ENCODE results near the gene KIF7.

KIF7 gene

DNA sequence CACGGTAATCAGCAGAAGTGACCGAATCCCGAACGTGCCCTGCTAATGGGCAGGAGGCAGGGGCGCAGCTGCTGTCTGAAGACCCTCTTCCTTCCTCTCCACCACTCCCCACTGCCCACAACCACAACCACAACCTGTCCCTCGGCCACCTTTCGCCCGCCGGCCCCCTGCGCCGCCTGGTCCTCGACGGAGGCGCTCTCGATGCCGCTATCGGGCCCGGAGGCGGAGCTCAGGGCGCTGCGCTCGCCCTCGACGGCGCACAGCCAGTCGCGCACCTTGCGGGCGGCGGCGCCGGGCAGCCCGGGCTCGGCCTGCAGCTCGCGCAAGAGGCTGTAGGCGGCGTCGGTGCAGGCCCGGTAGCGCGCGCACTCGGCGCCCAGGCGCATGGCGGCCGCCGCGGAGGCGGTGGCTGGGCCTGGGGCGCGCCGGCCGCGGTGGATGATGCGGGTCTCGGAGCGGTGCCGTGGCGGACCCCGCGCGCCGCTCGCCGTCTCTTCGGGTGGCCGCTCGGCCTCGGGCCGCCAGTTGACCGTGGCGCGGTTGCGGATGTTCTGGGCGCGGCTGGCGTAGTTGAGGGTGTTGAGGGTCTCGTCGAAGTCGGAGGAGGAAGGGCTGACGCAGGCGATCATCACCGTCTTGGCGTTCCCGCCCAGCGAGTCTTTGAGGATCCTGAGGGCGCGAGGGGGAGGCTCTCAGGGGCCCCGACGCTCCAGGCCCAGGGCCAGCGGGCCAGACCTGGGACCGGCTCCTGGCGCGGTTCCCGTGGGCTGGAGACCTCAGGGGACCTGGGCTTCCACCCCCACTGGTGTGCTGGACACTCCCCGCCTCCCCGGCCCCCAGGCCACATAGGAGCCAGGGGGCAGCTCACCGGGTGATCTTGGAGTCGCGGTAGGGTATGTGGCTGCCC lies 6.9 kb downstream of the KIF7 start:
- no peak for DNase-seq

DNA sequence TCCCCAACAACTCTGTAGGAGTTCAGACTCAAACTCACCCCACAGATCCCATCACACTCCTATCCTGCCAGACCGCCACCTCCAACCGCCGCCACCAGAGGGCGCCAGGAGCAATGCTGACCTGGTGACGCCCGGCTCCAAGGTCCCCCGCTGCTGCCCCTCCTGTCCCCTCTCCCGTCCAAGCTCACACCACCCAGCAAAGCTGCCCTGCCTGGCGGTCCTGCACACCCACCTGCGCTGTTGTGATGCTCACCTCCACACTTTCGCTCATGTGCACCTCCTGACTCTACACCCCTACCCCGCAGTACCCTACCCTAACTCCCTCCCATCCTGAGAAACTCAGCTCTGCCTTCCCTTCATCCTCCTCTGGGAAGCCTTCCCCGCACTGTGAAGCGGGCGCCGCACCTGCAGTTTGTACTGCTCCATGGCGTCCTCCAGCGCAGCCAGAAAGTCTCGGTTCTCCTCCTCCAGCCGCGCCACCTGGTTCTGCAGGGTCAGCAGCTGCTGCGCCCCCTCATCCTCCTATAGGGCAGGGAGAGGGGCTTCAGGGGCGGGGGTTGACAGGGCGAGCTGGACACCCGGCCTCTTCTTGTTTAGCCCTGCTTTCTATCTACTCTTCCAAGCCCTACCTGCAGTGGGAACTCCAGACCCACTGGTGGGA lies 7.9 kb downstream of the KIF7 start:
- DNase-seq, result peak; percentile 6

DNA sequence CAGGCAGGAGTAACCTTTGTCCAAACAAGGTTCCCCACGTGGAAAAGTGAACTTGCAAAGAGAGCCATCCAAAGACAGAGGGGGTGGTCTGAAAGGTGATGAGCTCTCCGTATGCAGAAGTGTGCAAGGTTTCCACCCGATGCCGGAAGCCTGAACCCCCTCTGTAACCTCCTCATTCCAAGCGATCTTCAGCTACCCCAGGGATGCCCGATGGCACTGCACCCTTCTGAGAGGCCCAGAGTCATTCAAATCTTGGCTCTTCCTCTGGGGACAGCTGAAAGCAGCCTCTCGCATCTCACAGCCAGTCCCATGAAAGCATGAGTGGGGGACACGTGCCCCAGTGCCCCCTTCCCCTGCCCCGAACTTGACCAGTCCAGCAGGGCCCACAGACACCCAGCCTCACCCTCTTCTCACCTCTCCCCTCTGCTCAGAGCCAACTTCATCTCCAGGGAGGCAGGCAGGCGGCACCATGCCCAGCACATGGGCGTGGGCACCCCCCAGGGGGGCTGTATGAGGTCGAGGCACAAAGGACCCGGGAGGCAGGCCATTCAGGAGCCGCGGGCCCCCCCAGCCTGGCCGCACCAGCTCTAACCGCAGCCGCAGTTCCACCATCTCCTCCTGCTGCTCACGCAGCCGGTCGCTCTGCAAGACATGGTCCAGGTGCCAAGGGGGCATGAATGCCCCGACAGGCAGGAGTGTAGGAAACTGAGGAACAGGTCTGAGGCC lies 8.7 kb downstream of the KIF7 start:
- no peak for DNase-seq

DNA sequence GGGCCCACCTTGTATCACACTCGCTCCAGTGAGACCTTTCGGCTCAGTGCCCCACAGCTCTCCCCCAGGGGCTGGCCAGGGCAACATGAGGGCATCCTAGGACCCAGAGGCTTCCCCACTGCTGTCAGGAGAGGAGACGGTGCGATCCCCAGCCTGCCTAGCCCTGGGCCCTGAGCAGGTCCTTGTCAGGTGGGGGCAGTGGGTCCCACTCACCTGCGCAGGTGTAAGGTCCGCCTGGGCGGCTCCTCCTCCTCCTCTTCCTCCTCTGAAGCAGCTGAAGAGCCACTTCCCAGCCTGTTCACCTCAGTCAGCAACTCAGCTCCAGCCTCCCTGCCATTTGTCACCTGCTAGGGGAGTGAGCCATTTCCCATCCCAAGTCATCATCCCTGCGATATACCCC lies 9.6 kb downstream of the KIF7 start:
- DNase-seq, result no peak

DNA sequence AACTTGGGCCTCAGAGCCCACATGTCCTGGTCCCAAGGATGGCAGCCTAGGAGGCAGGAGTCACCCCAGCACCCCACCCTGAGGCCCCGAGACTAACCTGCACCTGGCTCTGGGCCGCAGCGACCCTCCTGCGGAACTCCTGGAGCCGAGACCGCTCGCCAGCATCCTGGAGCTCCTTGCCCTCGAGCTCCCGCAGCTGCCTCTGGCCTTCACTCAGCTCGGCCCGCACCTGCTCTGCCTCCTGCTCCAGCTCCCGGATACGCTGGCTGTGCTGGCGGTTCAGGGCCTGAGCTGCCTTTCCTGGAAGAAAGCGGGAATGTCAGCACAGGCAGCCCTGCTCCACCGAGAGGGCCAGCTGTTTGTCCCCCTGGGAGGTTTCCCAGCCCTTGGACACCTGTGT lies 13.2 kb downstream of the KIF7 start:
- DNase-seq, result no peak

DNA sequence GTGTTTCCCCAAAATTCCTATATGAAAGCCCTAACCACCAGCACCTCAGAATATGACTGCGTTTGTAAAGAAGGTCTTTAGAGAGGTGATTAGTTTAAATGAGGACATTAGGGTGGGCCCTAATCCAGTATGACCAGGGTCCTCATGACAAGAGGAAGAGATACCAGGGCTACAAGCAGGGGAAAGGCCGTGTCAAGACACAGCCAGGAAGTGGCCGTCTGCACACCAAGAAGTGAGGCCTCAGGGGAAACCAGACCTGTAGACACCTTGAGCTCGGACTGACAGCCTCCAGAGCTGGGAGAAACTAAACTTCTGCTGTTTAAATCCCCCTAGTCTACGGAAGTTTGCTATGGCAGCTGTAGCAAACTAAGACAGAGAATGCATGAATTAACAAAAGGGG lies 14.2 kb downstream of the KIF7 start:
- no peak for DNase-seq

DNA sequence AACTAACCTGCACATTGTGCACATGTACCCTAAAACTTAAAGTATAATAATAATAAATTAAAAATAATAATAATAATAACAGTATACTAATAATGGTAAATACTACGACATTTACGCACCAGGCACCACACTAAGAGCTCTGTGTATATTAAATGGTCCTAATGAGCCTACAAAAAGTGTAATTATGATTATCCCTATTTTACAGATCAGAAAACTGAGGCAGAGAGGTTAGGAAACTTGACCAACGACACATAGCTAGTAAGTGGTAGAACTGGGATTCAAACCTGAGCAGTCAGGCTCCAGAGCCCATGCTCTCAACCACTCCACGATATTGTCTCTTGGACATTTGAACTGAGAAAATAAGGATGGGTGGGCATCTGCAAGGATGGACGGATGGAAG lies 15.0 kb downstream of the KIF7 start:
- DNase-seq, result no peak

DNA sequence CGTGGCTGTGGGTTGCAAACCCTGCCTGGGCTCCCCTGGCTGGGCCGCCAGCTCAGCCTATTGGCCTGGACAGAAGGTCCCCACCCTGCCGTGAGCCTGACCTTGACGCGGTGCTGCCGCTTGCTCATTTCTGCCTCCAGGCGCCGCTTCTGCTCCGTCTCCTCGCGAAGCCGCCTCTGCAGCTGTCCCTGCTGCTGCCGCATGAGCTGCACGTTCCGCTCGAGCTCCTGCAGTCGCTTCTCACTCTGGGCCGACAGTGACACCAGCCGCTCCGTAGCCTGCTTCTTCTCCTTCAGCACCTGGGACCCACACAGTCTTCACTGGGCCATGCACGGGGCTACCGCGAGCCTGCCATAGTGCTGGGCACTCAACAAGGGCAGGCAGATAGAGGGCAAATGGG lies 21.7 kb downstream of the KIF7 start:
- no peak for DNase-seq

DNA sequence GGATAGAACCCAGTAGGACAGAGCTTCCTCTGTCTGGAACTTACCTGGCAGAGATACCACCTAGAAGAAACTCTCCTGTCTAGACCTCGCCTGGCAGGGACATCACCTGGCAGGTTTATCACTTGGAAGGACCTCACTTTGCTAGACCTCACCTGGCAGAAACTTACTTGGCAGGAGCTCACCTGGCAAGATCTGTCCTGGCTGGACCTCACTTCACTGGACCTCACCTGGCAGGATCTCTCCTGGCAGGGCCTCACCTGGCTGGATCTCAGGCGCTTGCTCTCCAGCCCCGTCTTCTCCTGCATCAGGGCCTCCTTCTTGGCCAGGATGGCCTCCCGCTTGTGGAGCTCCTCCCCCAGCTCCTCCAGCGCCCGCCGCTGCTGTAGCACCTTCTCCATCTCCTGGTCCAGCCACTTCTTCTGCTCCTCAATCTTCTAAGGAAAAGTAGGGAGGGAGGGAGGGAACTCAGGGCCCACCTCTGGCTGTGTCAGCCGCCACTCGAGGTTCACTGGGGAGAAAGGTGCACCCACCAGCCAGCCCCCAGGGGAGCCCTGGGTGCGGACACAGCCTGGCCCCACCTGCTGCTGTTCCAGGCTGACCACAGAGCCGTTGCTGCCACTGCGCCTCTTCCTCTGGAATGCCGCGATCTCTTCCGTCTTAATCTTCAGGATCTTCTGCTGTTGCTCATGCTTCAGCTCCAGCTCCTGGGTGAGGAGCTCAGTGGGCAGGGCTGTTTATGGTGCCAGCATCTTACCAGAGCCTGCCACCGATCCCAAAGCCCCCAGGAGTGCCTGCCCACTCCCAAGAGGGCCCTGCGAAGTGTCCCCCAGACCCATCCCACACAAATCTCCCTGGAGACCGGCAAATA lies 22.5 kb downstream of the KIF7 start:
- no peak for DNase-seq

DNA sequence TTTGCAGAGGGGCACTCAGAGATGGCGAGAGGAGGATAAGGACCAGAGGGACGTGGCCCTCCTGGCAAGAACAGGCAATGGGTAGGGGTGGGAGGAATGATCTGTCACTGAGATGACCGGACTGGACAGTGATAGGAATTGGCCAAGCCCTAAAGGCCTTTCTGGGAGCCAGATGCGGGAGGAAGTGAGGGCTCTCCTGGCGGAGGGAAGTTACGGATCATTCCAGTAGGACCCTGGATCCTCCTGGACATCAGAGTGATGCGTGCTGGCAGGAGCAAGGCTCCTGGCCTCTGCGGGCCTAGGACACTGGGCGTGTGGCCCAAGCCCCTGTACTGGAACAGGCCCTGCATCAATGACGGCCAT lies 23.4 kb downstream of the KIF7 start:
- no peak for DNase-seq

DNA sequence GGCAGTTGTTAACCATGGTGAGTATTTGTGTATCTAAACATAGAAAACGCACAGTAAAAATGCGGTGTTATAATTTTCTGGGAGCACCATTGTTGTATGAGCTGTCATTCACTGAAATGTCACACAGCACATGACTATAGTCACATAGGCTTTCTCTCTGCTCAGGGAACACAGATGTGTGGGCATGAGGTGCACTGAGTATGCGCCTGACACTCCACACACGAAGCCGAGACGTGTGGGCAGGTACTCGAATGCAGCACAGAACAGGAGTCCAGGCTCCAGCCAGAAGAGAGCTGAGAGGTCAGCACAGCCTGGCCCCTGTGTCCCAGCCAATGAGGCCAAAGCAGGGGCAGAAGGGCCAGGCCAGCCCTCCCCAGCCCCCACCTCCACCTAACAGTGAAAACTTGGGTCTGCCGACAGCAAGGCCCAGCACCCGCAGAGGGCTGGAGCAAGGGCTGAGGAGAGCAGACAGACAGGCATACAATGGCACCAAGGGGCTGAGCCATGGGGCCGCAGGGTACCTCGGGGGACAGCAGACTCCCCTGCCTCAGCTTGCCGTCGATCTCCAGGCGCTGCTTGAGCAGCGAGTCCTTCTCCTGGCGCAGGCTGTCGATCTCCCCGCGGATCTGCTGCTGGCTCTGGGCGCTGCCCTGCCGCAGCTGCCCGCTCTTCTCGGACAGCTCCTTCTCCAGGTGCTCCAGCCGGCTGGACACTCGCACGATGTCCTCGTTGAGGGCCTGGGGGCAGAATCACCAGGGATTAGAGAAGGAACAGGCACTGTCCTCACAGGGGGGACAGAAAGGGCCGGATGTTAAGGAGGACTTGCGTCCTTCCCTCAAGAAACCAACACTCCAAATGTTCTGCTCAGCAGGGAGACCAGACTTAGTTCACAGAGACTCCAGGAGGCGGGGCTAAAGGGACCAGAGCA lies 24.0 kb downstream of the KIF7 start:
- DNase-seq, result no peak

DNA sequence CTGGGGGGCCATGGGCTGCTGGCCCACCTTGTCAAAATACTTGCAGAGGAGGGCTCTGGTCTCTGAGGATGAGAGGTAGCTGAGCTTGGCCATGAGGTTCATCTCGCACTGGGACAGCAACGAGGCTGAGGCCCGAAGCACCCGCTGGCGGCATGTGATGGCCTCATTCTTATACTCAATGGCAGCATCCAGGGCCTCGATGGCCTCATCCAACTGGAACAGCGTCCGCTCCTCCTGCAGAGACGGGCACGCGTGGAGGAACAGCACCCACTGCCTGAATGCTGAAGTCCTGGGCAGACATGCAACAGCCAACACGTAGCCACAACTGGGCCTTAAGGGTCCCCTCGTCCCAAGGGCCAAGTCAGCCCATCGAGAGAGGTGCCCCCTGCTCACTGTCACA lies 25.0 kb downstream of the KIF7 start:
- no peak for DNase-seq

DNA sequence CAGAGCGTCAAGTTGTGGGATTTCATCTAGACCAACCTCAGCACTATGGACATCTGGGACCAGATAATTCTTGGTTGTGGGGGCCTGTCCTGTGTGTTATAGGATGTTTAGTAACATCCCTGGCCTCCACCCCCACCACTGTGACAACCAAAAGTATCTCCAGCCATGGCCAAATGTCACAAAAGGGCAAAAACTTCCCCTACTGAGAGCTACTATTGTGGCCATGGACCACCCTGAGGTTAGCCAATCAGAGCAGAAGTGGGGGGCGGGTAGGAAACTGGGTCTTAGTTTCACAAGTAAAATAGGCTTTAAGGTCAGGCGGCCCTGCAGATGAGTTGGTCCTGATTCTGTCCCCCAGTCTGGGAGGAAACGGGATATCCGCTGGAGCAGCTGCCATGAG lies 25.4 kb downstream of the KIF7 start:
- no peak for DNase-seq

DNA sequence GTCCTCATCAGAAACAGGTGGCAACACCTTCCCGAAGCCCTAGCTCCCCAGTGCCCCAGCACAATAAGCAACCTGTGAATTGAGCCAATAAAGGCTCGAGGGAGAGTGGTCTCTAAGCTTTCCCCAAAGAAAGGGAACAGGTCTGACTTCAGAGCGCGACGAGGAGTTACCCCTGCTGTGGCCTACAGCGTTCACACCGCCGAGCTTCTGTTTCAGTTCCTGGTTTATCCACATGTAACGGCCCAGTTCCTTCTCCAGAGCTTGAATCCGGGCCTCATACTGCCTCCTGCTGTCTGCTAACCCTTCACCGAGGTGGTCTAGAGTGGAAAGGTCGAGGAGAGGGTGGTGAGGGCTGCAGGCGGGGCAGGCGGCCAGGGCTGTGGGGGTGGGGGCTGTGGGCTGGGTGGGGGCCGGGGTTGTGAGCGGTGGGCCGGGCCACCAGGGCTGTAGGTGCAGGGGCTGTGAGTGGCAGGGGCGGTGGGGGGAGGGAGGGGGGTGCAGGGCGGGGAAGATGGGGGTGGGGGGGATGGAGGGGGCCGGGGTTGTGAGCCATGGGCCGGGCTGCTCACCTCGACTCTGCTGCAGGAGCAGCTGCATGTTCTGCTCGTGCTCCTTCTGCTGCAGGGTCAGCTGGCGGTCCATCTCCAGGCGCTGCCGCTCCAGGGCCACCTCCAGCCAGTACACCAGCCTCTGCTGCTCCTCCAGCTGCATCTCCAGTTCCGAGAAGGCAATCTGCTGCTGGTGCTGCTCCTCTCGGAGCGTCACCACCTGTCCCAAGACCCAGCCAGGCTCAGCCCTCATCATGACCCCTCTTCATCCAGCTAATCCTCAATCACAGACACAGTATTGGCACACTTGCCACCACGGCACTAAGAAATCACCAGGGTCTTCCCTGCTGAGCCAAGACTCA lies 26.2 kb downstream of the KIF7 start:
- DNase-seq, result no peak

DNA sequence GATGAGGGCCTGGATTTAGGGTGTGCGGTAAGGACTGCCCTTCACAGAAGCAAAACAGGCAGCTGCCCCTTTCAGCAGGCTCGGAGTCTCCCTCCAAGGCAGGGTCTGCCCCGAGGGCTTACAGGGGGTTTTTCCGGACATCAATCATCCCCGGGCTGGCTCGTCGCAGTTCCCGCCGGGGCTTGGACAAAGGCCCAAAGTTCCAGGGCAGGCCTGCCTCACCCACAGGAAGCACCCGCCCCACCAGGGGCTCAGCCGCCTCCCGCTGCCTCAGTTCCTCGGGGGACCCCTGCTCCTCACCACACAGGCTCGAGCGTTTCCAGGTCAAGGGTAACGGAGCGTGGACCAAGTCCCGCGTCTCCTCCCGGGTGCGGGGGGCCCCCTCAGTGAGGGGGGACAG lies 27.0 kb downstream of the KIF7 start:
- no peak for DNase-seq

DNA sequence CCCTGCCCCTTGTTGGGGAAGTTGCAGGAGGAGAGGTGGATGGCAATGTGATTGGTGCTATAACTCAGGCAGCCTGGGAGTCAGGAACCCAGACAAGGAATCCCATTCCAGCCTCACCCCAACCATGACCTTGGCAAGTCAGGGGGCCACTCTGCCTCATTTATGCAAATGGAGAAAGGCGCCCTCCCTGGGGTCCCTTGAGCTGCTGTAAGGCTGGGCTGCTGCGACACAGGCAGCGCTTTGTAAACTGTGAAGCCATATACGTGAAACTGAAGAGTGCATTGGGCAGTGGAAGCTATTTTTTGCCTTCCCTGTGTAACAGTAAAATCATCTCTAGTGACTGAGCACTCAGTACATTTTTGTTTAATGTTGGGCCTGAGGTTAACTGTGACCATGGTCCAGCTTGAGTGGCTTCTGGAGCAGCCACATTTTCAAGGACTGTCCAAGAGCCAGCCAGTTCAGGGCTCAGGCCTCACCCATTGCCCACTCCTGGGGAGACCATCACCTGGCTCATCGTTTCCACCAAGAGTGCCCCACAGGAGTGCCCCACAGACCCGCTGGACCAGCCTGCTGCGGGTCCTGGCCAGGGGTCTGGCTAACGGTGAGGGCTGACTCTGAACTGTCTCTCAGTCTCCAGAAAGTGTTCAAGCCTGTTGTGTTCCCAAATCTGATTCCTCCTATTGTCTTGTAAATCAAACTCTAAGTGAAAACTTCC lies 27.9 kb downstream of the KIF7 start:
- DNase-seq, result no peak

DNA sequence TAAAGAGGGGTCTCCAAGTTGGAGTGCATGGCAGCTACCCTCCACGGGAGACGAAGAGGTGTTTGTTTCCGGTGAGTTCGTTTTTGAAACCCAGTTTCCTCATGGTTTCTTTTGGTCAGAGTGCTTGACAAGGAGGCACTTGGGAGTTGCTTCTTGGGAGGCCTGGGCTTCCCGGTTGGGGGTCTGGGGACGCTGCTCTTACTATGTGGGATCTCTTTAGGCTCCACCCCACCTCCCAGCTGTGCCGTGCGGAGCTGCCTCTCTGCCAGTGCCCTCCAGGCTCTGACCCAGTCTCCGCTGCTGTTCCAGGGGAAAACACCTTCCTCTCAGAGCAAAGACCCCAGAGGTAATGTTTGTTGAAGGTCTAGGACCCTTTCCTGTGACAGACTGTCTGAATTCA lies 29.6 kb downstream of the KIF7 start:
- DNase-seq, result no peak

DNA sequence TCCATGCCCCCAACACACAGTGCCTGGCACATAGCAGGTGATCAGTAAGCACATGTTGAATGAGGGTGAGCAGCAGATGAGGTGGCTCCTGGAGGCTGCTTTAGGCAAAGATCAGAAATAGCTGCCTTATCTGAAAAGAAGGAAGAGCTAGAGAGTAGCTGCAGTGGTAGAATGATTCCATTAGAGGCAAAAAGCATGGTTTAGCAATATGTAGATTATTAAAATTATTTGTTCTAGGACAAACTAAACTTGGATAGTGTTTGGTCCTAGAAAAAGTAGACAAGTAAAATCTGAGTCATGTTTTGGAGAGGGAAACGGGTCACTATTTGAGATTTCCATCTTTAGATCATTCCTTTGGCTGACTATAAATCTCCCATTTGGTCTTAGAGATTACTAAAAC lies 32.1 kb downstream of the KIF7 start:
- DNase-seq, result no peak

DNA sequence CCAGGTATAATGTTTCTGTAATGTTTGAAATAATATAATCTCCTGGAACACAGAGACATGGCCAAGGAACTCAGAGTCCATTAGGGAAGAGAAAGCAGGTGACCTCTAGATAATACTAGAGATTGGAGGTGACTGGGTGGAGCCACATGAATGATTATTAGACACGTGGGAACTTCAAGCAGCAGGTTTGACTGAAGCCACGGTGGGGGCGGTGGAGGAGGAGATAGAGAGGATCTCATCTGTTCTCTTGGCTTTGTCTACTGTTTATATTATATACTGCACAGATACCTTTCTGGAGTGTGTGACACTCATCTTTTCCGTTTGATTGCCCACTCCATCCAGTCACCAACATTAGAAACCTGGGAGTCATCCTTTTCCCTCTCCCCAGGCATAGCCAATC lies 33.7 kb downstream of the KIF7 start:
- no peak for DNase-seq

DNA sequence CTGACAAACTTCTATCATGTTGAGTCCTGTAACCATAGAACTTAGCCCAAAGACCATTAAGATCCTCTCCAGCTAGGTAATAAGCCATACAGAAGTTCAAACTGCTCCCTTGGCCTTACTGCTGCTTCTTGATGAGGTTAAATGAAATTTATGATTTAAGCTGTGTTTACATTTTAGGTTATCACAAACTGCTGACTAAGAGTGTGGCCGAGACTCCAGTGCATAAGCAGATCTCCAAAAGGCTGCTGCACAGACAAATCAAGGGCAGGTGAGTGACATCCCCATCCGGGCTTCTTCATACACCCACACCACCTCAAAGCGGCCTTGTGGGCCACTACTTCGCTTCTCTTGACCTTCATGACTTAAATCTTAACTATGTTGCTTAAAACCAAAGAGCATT lies 39.0 kb downstream of the KIF7 start:
- DNase-seq, result no peak
